ENCODE results near the gene PPFIA1.
"Not testable (repeated sequence)": the region's sequence is repeated elsewhere in the genome, so short reads cannot be mapped to it uniquely, and the experiment has no call there.

Gene PPFIA1

DNA sequence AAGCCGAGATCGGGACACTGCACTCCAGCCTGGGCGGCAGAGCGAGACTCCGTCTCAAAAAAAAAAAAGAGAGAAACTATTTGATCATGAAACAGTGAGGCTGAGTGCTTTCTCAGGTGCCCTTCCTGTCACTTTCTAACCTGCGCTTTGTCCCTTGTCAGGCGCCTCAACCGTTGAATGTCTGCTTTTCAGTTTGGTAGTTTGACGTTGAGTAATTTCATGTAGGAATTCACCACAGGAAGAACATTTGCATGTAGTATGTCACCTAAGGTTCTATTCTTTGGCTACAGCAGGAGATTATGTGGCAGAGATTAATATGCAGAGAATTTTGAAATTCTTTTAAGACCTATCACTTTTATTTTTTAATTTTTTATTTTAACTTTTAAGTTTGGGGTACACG is 57.2 kb downstream of the PPFIA1 start:
- DNase-seq: no peak

DNA sequence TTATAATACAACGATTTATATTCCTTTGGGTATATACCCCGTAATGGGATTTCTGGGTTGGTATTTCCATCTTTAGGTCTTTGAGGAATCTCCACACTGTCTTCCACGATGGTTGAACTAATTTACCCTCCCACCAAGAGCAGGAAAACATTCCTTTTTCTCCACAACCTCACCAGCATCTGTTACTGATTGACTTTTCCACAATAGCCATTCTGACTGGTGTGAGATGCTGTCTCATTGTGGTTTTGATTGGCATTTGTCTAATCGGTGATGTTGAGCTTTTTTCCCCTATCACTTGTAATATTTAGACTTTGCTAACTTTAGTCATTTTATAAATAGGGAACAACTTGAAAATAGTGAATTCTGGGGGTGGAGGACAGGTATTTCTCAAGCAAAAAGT is 58.1 kb downstream of the PPFIA1 start:
- no peak for DNase-seq

DNA sequence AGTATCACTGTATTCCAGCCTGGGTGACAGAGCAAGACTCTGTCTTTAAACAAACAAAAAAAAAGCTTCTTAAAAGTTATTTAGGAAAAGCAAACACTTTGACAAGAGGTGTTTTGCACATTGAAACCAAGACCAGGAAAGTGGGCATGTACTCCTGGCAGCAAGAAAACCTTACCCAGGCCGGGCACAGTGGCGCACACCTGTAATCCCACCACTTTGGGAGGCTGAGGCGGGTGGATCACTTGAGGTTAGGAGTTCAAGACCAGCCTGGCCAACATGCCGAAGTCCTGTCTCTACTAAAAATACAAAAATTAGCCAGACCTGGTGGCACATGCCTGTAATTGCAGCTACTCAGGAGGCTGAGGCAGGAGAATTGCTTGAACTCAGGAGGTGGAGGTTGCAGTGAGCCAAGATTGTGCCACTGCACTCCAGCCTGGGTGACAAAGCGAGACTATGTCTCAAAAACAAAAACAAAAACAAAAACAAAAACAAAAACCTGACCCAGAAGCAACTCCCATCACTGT is 60.9 kb downstream of the PPFIA1 start:
- not testable (repeated sequence) for DNase-seq

DNA sequence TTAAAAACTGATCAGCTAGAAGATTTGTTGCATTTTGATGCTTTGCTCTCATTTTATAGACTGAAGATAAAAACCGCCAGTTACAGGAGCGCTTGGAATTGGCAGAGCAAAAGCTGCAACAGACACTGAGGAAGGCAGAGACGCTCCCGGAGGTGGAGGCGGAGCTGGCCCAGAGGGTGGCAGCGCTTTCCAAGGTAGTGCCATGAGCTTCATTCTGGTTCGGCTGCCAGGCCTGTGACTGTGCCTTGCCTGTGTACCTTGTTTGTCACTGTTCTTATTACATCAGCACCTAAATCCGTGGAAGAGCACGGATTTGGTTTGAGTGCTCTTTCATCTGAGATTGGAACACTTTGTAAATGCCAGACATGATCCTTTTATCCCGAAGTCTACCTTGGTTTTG is 61.4 kb downstream of the PPFIA1 start:
- no peak for DNase-seq

DNA sequence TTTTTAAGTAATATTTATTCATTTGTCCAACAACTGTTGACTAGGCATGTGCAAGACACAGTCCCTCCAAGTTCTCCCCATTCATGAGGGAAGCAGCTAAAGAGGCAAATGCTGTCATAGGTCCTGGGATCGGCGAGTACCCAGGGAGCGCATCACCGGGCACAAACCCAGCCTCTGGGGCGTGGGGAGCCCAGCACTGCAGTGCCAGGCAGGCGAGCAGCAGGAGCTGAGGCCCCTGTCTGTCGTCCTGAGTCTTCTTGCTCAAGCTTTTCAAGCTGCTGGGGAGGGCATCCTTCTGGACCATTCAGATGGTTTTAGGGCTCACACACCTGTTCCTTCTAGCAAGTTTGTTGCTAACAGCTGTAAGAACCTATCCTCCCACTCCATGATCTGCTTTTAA is 62.1 kb downstream of the PPFIA1 start:
- DNase-seq: peak; percentile 18

DNA sequence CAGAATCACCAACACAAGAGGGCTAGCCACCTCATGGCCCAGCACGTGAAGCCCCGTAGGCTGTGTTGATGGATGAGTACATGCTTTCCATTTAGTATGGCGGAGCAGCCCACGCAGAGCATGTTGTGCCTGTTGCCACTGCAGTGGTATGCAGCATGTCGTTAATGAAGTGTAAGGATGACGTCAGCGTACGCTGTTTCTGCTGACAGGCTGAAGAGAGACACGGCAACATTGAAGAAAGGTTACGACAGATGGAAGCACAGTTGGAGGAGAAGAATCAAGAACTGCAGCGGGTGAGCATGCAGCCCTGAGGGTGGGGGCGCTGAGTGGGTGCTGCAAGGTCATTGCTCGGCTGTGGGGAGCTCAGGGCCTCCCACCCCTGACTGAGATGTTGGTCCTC is 62.8 kb downstream of the PPFIA1 start:
- peak; percentile 45 for DNase-seq

DNA sequence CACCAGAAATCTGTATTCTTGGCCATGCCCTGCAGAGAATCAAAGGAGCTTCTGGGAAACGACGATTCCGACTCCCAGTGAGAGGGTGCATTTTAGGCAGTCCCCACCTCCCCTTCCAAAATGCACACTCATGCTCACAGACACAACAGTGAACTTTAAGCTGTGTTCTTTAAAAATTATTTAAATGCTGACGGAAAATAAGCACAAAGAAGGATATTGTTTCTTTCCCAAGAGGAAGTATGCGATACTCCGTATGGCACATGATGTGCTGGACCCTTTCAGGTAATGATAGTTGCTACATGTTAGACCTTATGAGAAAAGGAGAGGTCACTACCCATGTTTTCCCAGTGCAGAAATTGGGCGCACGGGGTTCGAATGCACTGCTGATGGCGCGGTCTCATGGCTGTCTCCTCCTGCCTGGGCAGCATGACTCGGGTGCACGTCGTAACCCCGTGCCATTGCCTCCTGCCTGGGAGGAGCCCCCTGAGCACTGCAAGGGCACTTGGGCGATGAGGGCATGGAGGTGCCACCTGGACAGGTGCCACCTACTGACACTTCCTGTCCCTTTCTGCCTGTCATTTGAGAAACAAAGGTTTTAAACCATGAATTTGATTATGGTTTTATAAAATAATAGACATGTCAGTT is 64.0 kb downstream of the PPFIA1 start:
- peak; percentile 36 for DNase-seq

DNA sequence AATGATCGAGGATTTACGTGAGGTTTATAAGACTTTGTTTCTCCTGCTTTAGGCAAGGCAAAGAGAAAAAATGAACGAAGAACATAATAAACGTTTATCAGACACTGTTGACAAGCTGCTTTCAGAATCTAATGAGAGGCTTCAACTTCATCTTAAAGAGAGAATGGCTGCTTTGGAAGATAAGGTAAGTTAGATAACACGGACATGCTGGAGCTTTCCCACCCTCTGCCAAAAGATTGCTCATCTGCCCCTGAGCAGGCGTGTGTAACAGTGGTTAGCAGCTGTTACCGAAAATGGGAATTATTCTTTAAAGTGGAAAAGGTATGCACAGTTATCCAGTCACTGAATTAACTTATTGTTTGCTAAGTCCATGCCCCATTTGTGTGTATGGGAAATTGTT is 65.0 kb downstream of the PPFIA1 start:
- DNase-seq: no peak

DNA sequence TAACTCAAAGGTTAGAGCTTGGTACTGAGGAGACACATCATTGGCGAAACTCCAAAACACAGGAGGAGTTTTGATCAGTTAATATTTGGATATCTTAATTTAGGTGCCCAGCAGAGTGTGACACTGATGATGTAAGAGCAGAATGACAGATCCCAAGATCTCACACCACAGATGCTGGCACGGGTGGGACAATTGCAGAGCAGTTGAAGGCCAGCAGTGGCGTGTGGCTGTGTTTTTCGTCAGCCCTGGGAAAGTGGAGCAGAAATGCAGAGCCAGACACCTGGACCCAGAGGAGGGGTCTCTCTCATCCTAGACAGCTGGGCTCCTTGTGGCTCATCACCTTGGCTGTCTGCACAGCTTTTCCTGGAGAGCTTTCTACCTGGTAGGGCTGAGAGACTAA is 68.1 kb downstream of the PPFIA1 start:
- DNase-seq: peak; percentile 33

DNA sequence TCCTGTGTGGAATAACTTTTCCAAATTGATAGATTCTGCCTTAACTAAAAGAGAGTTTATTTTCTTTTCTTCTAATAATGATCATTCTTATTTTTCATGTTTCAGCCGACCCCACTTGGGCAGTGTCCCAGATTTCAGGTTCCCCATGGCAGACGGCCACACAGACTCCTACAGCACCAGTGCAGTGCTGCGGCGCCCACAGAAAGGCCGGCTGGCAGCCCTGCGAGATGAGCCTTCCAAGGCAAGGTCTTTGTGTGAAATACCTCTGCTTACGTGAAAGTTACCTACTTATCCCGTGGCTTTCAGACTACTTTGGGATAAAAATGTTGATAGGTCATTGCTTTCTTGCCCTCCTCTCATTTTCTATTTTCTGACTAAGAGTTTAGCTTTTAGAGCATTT is 68.6 kb downstream of the PPFIA1 start:
- DNase-seq: no peak

DNA sequence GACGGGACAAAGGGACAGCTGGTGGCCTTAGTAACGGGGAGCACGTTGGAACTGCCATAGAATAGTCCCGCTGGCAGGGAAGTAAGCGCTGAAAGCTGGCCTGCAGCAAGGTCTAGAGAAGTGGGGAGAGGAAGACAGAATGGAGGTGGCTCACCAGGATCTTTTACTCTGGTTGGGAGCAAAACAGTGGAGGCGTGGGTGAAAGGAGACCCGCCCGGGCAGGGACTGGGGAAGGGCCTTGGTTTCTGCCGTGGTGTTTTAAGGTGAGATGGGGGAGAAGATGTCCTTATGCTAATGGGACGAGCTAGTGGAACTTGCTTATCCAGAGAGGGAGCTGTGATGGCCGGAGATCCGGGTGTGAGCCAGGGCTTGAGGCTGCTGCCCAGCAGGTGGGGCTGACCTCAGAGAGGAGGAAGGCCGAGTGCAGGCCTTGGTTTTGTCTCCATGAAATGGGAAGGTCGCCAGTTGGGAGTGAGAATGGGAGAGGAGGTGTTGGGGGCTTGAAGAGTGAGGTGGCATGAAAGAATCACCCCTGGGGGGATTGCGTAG is 71.5 kb downstream of the PPFIA1 start:
- peak; percentile 29 for DNase-seq

DNA sequence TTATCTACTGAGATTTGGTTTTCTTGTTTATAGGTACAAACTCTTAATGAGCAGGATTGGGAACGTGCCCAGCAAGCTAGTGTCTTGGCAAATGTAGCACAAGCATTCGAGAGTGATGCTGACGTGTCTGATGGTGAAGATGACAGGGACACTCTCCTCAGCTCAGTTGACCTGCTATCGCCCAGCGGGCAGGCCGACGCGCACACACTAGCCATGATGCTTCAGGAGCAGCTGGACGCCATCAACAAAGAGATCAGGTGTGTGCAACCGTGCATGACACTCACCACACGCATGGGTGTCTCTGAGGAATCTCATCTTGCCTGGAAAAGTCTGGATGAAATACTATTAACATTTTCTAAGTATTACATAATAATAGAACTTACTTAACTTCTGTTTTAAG is 73.1 kb downstream of the PPFIA1 start:
- peak; percentile 13 for DNase-seq

DNA sequence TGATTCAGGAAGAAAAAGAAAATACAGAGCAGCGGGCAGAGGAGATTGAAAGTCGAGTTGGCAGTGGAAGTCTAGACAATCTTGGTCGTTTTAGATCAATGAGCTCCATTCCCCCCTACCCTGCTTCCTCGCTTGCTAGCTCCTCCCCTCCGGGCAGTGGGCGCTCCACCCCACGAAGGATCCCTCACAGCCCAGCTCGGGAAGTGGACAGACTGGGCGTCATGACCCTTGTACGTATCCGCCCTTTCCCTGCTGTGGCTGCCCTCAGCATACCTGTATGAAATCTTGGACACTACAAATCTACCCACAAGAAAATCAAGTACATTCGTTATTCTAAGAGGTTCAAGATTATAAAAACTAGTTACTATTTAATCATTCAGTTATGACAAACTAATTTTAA is 77.7 kb downstream of the PPFIA1 start:
- DNase-seq: no peak

DNA sequence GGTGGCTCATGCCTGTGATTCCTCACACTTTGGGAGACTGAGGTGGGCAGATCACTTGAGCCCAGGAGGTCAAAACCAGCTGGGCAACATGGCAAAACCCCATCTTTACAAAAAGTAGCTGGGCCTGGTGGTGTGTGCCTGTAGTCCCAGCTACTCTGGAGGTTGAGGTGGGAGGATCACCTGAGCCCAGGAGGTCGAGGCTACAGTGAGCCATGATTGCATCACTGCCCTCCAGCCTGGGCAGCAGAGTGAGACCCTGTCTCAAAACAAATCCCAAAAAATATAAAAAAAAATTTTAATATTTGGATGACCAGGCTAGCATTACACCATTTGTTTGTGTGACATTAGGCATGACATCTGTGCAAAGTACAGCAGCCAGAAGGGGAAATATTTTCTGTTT is 78.1 kb downstream of the PPFIA1 start:
- no peak for DNase-seq

DNA sequence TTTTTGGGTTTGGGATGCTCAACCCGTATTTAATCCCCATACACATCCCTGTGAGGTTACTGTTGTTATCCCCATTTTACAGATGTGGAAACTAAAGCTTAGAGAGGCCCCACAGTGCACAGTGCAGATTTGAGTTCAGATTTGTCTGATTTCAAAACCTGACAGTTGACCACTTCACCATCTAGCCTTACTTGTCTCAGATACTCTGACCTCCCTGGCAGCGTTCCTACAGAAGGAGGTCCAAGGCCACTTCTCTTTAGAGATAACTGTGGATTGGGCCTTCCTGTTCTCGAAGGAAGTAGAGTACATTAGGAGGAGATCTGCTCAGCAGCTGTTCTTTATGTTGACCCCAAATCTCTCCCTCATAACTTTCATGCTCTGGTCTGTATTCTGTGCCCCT is 81.2 kb downstream of the PPFIA1 start:
- no peak for DNase-seq

DNA sequence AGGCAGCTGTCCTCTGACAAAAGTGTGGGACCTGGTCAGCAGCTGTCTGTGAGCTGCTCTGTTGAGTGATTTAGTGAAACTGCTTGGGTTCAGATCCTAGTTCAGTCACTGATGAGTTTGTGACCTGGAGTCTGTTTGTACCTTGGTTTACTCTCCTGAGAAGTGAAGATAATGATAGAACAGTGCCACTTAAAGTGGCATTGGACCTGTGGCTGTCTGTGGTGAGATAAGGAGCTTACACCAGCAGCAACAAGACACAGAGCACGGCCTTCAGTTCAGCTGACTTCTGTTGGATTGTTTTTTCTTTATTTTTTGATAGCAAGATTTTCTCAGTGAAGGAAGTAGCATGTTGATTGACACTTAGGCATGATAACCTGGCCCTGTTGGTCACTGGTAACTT is 81.6 kb downstream of the PPFIA1 start:
- DNase-seq: no peak

DNA sequence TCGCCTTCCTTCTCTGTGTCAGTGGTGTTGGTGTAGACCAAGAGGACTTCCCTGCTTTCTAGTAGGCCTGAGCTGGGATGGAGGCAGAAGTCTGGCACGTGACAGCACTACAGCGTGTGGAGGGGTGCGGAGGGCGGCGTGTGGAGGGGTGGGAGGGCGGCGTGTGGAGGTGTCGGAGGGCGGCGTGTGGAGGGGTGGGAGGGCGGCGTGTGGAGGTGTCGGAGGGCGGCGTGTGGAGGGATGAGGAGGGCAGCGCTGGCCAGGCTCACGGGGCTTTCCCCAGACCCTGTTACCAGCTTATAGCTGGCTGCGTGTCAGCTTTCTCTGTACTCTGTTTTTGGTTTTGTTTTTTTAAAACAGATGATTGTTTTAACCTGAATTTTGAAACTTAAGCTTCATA is 82.1 kb downstream of the PPFIA1 start:
- no peak for DNase-seq

DNA sequence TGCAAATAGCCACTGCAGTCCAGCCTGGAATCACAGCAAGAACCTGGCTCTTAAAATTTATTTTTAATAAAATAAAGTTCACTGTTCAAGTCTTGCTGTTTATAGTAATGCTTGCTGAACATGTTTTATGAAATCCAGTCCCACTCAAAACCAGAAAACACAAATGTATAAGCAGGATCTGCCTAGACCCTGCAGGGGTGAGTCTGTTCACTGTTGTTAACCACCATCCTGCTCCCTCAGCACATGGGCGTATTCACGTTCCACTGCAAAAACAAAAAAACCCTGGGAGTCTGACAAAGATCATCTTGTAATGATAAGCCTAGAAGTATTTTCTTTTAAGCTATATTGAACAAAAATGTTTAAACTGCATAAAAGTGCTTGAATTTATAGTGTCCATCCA is 82.8 kb downstream of the PPFIA1 start:
- no peak for DNase-seq

DNA sequence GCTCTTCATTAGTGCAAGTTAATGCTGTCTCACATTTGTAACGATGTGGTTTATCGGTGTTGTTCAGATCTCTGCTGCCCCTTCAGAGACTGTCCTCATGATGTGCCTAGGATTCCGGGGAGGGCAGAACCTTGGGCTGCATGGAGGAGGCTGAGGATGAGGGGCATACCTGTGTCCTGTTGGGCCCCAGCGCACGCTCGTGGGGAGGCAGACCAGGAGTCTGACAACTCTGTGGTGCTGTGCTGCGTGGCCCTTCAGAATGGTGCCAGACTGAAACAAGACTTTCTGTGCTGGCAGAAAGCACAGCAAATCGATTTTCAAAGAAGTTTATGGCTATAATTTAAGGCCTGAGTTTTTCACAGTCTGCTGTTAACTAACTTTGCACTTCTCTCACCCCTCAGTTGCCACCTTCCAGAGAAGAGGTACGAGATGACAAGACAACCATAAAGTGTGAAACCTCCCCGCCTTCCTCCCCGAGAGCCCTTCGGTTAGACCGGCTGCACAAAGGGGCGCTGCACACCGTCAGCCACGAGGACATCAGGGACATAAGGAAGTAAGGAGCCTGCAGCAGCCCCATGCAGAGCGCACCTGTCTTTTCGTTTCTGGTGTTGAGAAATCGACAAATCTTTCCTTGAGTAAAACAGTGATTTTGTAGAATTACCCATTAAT is 83.5 kb downstream of the PPFIA1 start:
- DNase-seq: no peak

DNA sequence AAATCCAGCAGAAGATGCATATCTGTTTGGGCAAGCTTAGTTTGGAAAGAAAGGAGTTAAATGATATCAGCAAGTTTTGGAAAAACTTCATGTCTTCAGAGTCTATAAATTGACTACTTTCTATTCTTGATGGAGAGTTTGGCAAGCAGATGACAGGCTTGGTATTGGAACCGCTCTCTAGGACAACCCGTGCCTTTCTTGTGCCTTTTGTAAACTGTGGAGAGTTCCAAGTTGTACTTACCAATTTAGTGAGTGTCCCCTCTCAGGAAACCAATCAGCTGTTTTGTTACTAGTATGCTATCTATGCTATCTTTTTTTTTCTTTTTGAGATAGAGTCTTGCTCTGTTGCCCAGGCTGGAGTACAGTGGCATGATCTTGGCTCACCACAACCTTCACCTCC is 84.1 kb downstream of the PPFIA1 start:
- DNase-seq: no peak

DNA sequence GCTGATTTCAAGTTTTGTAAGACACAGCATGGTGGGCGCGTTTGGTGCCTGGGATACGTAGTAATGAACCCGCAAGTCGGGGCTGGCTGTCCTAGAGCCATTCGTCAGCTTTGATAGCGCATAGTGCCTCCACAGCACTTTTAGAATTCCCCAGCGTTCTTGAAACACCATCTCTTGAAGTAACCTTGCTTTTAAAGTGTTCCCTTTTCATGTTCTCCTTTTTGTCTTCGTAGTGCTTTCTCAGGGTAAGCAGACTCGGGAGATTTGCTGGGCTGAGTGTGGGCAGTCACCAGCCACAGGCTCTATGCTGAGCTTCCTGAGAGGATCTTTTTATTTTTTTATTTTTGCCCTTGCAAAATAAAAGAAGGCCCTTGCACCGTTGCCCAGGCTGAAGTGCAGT is 88.3 kb downstream of the PPFIA1 start:
- DNase-seq: no peak

DNA sequence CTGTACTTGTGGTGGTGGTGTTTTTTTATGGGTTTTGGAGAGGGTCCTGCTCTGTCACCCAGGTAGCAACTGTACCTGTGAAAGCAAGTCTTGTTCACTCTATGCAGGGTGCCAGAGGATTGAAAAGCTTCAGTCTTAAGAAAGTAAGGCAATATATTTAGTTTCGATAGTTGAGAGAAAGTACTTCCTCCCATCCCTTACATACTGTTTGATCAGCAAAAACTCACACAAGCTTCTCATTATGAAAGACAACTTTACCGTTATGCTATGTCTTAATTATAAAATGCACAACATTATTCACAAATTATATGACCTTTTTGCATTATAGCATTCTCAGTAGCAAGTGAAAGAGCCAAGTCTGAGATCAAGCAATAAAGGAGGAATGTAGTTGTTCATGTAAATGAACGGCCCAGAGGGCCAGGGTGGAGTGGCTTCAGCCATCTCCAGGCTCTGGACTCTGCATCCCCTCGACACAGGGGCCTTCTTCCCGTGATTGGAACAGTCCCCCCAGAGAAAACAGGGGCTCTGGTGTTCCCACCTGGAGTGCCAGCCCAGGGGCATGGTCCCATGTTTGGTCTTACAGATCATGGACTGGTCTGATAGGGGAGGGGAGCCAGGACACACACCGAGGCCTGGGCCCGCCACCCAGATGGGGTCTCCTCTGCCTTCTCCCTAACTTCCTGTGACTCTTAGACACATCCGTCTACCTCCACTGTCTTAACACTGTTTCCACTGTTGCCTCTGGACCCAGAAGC is 89.1 kb downstream of the PPFIA1 start:
- no peak for DNase-seq

DNA sequence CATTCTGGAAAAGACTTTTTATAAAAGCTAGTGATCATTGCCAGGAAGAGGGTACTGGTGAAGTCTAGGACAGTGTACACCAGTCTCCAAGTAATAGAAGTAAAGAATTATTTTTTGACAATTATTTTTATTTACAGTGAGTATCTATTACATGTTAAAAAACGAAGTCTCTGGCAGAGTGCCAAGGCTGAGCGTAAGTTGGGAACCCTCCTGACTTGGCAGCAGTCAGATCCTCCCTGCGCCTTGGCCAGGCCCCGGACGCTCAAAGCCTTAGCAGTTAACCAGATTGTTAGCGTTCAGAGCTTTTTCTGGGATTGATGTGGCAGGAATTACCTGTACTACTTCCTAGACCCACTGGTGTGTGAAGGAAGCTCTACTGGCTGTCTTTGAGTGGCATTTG is 89.7 kb downstream of the PPFIA1 start:
- DNase-seq: no peak

DNA sequence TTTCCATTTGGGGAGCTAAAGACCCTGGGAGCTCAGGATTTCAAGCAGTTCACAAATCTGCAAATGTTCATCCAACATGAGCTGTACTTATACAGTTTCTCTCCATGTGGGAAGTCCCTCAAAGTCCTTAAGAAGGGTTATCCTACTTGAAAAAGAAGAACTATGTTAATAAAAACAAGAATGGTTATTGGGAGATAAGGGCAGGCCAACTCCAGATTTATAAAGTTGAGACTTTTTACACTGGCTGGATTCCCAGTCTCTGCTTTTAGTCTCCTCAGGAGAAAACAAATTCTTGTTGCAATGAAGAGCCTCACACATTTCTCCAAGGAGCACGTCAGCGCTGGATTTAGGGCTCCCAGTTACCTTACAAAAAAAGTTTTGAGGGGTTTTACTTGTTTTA is 93.7 kb downstream of the PPFIA1 start:
- DNase-seq: no peak
